ENCODE data around the gene PHF21B. TPM values are rescaled to one million over a fixed set of nuclear protein-coding genes. Genes with fewer than 3 reads are reported as not detected.

Gene PHF21B
- polyA plus RNA-seq, 4 donors = 0.09 to 0.16 TPM; not detected in 2

DNA sequence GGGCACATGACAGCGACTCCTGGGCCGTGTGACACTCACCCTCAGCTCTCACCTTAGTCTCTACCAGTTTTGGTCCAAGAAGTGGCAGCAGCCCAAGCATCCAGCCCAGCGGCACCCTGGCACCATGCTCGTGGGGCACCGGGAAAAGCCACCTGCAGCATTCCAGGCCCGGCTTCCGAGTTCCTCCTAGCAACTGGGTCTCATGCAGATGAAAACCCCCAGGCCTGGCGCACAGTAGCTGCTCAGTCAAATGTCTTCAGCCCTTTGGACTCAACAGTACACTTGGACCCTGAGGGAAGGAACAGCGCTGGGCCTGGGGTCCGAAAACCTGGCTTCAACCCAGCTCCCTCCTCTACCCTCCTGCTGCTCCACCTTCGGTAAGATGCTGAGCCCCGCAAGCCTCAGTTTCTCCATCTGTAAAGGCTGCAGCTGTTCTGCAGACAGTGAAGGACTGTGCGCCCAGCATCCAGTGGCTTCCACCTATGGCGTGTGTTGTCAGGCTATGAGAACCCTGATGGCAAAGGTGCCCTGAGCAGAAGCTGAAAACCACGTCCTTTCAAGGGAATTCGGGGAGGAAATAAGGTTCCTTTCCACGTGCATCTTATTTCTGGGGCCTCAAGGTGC lies 66.0 kb downstream of the PHF21B start:
- 79 to 87% (median 80%) methylated on average over 17 of the region's 17 CpGs for WGBS, 3 donors
- no peak for FAIRE-seq

DNA sequence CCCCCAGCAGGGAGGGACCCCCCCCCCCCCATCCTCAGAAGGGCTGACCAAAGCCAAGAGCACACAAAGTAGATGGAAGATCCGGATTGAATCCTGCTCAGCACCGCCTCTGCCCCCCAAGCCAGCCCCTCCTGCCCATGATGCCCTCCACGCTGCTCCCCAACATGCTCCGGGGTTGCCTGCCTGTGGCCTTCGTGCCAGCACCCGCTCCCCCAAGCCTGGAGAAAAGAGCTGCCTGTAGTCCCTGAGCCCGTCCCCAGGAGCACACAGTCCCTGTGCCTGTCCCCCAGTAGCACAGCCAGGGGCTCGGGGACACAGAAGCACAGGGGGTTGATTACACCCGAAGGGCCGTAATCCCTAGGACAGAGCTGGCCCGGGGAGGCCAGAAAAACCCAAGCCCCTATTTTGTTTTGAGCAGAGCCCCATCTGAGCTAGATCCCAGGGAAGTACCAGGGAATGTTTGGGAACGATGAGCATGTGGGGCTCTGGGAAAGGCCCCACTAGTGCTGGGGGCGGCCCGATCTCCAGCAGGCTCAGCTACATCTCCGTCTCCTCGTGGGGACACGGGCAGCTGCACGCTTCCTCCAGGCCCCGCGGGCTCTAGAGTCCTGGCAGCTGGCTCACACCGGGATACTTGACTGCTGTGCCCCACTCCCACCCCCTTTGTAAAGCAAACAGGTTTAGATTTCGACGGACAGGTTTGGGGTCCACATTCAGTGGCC lies 66.7 kb downstream of the PHF21B start:
- H3K36me3 ChIP-seq (ENCODE audit: control insufficient read depth in 3 of 3, insufficient read depth in 2 of 3, low read depth in 1 of 3, low read length in 3 of 3) = no peaks in the 10 kb centered on the region
- H3K27ac ChIP-seq (ENCODE audit: low read depth in 1 of 3, low read length in 2 of 3) = no peak overlapping the region
- H3K27me3 ChIP-seq (ENCODE audit: control insufficient read depth in 3 of 3, insufficient read depth in 3 of 3, low read length in 3 of 3) = no peaks in the 10 kb centered on the region
- DNase-seq = no peak
- no peaks in the 10 kb centered on the region for H3K9me3 ChIP-seq (ENCODE audit: control insufficient read depth in 2 of 2, insufficient read depth in 1 of 2, low read depth in 1 of 2, low read length in 1 of 2)
- no peaks in the 10 kb centered on the region for H3K4me1 ChIP-seq (ENCODE audit: control insufficient read depth in 3 of 3, insufficient read depth in 2 of 3, low read depth in 1 of 3, low read length in 2 of 3)
- 74 to 84% (median 78%) methylated on average over 21 to 23 of the region's 23 CpGs for WGBS, 3 donors
- no peak for FAIRE-seq
- no peak overlapping the region for H3K4me3 ChIP-seq (ENCODE audit: low read depth in 1 of 3, low read length in 3 of 3)

More for the DNA sequence above, 66.0 kb downstream of the PHF21B start:
- H3K4me1 ChIP-seq (ENCODE audit: control insufficient read depth in 3 of 3, insufficient read depth in 2 of 3, low read depth in 1 of 3, low read length in 2 of 3) = no peaks in the 10 kb centered on the region
- no peaks in the 10 kb centered on the region for H3K36me3 ChIP-seq (ENCODE audit: control insufficient read depth in 3 of 3, insufficient read depth in 2 of 3, low read depth in 1 of 3, low read length in 3 of 3)
- DNase-seq = no peak
- H3K27me3 ChIP-seq (ENCODE audit: control insufficient read depth in 3 of 3, insufficient read depth in 3 of 3, low read length in 3 of 3) = no peaks in the 10 kb centered on the region
- H3K27ac ChIP-seq (ENCODE audit: low read depth in 1 of 3, low read length in 2 of 3) = no peak overlapping the region
- H3K4me3 ChIP-seq (ENCODE audit: low read depth in 1 of 3, low read length in 3 of 3) = no peak overlapping the region
- no peaks in the 10 kb centered on the region for H3K9me3 ChIP-seq (ENCODE audit: control insufficient read depth in 2 of 2, insufficient read depth in 1 of 2, low read depth in 1 of 2, low read length in 1 of 2)

DNA sequence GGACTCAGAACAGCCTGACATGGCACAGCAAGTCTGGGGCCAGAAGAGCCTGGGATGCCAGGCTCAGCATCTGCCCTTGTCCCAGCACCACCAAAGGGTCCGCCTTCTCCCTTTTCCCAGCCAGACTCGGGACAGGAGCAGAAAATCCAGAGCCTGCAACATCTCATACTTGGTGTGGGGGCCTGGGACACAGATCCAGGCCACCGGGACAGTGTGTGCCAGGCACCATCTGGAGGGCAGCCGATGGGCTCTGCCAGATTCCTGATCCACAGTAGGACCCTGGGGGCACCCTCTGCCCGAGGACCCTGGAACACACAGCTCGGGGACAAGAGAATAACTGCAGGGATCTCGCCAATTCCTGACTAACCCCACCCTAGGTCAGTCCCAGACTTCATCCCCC lies 67.7 kb downstream of the PHF21B start:
- Histone ChIP-seq H3K4me3 (ENCODE audit: low read depth in 1 of 3, low read length in 3 of 3) (no peak overlapping the region), H3K36me3 (ENCODE audit: control insufficient read depth in 3 of 3, insufficient read depth in 2 of 3, low read depth in 1 of 3, low read length in 3 of 3) (no peaks in the 10 kb centered on the region), H3K27ac (ENCODE audit: low read depth in 1 of 3, low read length in 2 of 3) (no peak overlapping the region), H3K4me1 (ENCODE audit: control insufficient read depth in 3 of 3, insufficient read depth in 2 of 3, low read depth in 1 of 3, low read length in 2 of 3) (no peaks in the 10 kb centered on the region), H3K9me3 (ENCODE audit: control insufficient read depth in 2 of 2, insufficient read depth in 1 of 2, low read depth in 1 of 2, low read length in 1 of 2) (no peaks in the 10 kb centered on the region), H3K27me3 (ENCODE audit: control insufficient read depth in 3 of 3, insufficient read depth in 3 of 3, low read length in 3 of 3) (no peaks in the 10 kb centered on the region)
- FAIRE-seq (no peak), DNase-seq (no peak)
- 59 to 74% (median 64%) methylated on average over 7 of the region's 7 CpGs for WGBS, 3 donors

DNA sequence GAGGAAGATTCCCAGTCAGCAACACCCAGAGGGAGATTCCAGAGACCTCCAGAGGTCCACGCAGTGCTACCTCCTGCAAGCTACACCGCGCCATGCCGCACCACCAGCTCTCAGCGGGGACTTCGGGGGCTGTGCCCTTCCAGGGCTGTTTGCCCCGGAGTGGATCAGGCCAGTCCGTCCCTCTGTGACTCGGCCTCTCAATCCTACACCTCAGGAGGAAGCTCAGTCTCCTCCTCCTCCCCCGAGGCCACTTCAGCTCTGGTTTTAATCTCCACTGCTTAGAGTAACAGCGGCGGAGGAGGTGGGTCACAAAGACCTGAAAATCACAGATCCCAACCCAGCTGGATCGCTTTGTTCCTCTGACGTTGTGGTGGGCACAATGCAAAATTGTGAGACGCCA lies 68.6 kb downstream of the PHF21B start:
- no peaks in the 10 kb centered on the region for H3K4me1 ChIP-seq (ENCODE audit: control insufficient read depth in 3 of 3, insufficient read depth in 2 of 3, low read depth in 1 of 3, low read length in 2 of 3)
- no peak overlapping the region for H3K4me3 ChIP-seq (ENCODE audit: low read depth in 1 of 3, low read length in 3 of 3)
- FAIRE-seq (no peak), DNase-seq (no peak)
- no peaks in the 10 kb centered on the region for H3K36me3 ChIP-seq (ENCODE audit: control insufficient read depth in 3 of 3, insufficient read depth in 2 of 3, low read depth in 1 of 3, low read length in 3 of 3)
- 68 to 71% (median 68%) methylated on average over 15 of the region's 15 CpGs for WGBS, 3 donors
- H3K27ac ChIP-seq (ENCODE audit: low read depth in 1 of 3, low read length in 2 of 3) = no peak overlapping the region
- H3K27me3 ChIP-seq (ENCODE audit: control insufficient read depth in 3 of 3, insufficient read depth in 3 of 3, low read length in 3 of 3) = no peaks in the 10 kb centered on the region
- no peaks in the 10 kb centered on the region for H3K9me3 ChIP-seq (ENCODE audit: control insufficient read depth in 2 of 2, insufficient read depth in 1 of 2, low read depth in 1 of 2, low read length in 1 of 2)

DNA sequence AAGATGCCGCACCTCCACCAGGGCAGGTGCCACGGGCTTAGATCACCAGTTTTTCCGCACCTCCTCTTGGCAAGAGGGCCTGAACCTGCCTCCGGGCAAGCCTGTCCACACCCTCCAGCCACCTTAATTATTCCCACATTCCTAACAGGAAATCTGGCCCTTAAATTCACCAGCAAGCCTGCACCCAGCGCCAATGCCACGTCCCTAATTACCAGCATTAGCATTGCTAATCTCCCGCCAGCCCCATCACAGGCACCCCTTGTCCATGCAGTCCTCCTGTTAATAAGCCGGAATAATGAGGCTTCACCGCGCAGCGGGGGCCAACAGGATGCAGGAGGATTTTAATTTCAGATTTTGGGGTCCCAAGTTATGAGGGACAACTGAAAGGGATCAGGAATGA lies 69.7 kb downstream of the PHF21B start:
- FAIRE-seq = no peak
- Histone ChIP-seq H3K4me3 (ENCODE audit: low read depth in 1 of 3, low read length in 3 of 3) (no peak overlapping the region), H3K9me3 (ENCODE audit: control insufficient read depth in 2 of 2, insufficient read depth in 1 of 2, low read depth in 1 of 2, low read length in 1 of 2) (no peaks in the 10 kb centered on the region), H3K27ac (ENCODE audit: low read depth in 1 of 3, low read length in 2 of 3) (no peak overlapping the region), H3K36me3 (ENCODE audit: control insufficient read depth in 3 of 3, insufficient read depth in 2 of 3, low read depth in 1 of 3, low read length in 3 of 3) (no peaks in the 10 kb centered on the region), H3K4me1 (ENCODE audit: control insufficient read depth in 3 of 3, insufficient read depth in 2 of 3, low read depth in 1 of 3, low read length in 2 of 3) (no peaks in the 10 kb centered on the region), H3K27me3 (ENCODE audit: control insufficient read depth in 3 of 3, insufficient read depth in 3 of 3, low read length in 3 of 3) (no peaks in the 10 kb centered on the region)
- no peak for DNase-seq
- WGBS, 3 donors = 57 to 70% (median 60%) methylated on average over 11 of the region's 11 CpGs

DNA sequence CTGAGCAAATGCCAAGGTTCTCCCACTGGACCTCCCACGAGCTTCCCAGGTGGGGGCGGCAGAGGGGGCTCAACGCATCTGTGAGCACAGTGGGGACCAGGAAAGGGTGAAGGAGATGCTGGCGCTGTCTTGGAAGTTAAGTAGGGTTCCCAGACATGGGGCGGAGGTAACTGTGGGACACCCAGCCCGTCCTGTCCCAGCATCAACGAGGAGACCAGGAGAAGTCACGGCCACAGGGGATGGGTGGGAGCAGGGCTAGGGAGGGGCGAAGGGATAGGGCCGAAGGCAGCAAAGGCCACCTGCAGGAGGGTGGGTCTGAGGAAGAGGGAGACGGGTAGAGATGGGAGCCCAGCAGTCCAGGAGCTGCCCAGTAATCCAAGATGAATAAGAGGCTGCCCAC lies 70.4 kb downstream of the PHF21B start:
- Histone ChIP-seq H3K27me3 (ENCODE audit: control insufficient read depth in 3 of 3, insufficient read depth in 3 of 3, low read length in 3 of 3) (no peaks in the 10 kb centered on the region), H3K27ac (ENCODE audit: low read depth in 1 of 3, low read length in 2 of 3) (no peak overlapping the region), H3K36me3 (ENCODE audit: control insufficient read depth in 3 of 3, insufficient read depth in 2 of 3, low read depth in 1 of 3, low read length in 3 of 3) (no peaks in the 10 kb centered on the region), H3K9me3 (ENCODE audit: control insufficient read depth in 2 of 2, insufficient read depth in 1 of 2, low read depth in 1 of 2, low read length in 1 of 2) (no peaks in the 10 kb centered on the region), H3K4me1 (ENCODE audit: control insufficient read depth in 3 of 3, insufficient read depth in 2 of 3, low read depth in 1 of 3, low read length in 2 of 3) (no peaks in the 10 kb centered on the region), H3K4me3 (ENCODE audit: low read depth in 1 of 3, low read length in 3 of 3) (no peak overlapping the region)
- DNase-seq (no peak), FAIRE-seq (no peak)
- WGBS, 3 donors = 67 to 70% (median 69%) methylated on average over 10 to 11 of the region's 11 CpGs

DNA sequence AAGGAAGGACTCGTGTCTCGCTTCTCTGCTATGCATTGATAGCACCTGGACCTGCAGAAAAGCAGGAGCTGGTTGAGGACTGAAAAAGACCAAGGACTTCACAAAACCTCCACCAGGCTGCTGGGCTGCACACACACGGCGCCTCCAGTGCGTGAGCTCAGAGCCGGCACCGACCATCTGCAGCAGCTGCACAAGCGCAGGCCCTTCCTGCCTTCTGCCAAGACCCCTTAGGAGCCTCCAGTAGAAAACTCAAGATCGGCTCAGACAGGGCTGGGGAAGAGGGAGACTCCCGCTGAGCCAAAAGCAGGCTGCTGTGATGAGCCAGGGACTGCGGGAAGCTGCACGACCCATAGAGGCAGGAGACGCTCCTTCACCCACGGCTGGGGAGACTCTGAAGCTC lies 70.9 kb downstream of the PHF21B start:
- Histone ChIP-seq H3K4me1 (ENCODE audit: control insufficient read depth in 3 of 3, insufficient read depth in 2 of 3, low read depth in 1 of 3, low read length in 2 of 3) (no peaks in the 10 kb centered on the region), H3K4me3 (ENCODE audit: low read depth in 1 of 3, low read length in 3 of 3) (no peak overlapping the region), H3K36me3 (ENCODE audit: control insufficient read depth in 3 of 3, insufficient read depth in 2 of 3, low read depth in 1 of 3, low read length in 3 of 3) (no peaks in the 10 kb centered on the region), H3K9me3 (ENCODE audit: control insufficient read depth in 2 of 2, insufficient read depth in 1 of 2, low read depth in 1 of 2, low read length in 1 of 2) (no peaks in the 10 kb centered on the region), H3K27me3 (ENCODE audit: control insufficient read depth in 3 of 3, insufficient read depth in 3 of 3, low read length in 3 of 3) (no peaks in the 10 kb centered on the region), H3K27ac (ENCODE audit: low read depth in 1 of 3, low read length in 2 of 3) (no peak overlapping the region)
- 64 to 76% (median 73%) methylated on average over 14 of the region's 14 CpGs for WGBS, 3 donors
- DNase-seq = no peak
- no peak for FAIRE-seq

DNA sequence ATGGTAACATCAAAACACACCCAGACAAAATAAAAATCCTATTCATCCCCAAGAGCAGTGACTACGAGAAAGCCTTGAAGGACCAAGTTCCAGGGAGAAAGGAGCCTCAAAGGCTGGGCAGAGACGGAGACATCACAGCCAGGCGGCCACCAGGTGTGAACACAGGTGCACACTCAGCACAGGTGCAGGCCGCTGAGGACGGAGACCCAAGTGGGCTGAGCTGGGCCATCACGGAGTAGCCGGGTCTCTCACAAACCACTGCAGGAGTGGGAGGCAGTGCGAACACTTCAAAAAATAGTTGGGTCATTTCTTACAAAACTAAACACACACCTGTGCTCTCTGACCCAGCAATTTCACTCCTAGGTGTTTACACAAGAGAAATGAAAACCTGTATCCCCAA lies 72.6 kb downstream of the PHF21B start:
- FAIRE-seq = no peak
- H3K27me3 ChIP-seq (ENCODE audit: control insufficient read depth in 3 of 3, insufficient read depth in 3 of 3, low read length in 3 of 3) = no peaks in the 10 kb centered on the region
- no peak for DNase-seq
- H3K4me3 ChIP-seq (ENCODE audit: low read depth in 1 of 3, low read length in 3 of 3) = no peak overlapping the region
- H3K27ac ChIP-seq (ENCODE audit: low read depth in 1 of 3, low read length in 2 of 3) = no peak overlapping the region
- H3K9me3 ChIP-seq (ENCODE audit: control insufficient read depth in 2 of 2, insufficient read depth in 1 of 2, low read depth in 1 of 2, low read length in 1 of 2) = no peaks in the 10 kb centered on the region
- 73 to 84% (median 81%) methylated on average over 8 of the region's 8 CpGs for WGBS, 3 donors
- no peaks in the 10 kb centered on the region for H3K4me1 ChIP-seq (ENCODE audit: control insufficient read depth in 3 of 3, insufficient read depth in 2 of 3, low read depth in 1 of 3, low read length in 2 of 3)
- H3K36me3 ChIP-seq (ENCODE audit: control insufficient read depth in 3 of 3, insufficient read depth in 2 of 3, low read depth in 1 of 3, low read length in 3 of 3) = no peaks in the 10 kb centered on the region

DNA sequence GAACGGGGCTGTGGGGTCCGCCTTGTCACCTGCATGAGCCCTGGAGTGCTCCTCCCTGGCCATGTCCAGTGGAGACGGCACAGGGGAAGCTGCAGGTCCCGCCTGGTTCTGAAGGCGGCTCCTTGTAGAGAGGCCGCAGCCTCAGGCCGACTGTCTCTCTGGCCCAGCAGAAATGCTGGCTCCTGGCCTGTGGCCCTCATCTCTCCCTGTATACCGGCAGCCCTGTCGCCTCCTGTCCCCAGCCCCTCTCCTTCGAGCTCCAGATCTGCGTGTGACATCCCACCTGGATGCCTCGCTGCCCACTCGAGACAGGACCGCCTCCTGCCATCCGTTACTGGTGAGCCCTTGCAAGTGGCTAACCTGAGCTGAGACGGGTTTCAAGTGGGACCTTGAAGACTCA lies 73.6 kb downstream of the PHF21B start:
- H3K9me3 ChIP-seq (ENCODE audit: control insufficient read depth in 2 of 2, insufficient read depth in 1 of 2, low read depth in 1 of 2, low read length in 1 of 2) = no peaks in the 10 kb centered on the region
- WGBS, 3 donors = 84 to 89% (median 84%) methylated on average over 16 of the region's 16 CpGs
- no peaks in the 10 kb centered on the region for H3K27me3 ChIP-seq (ENCODE audit: control insufficient read depth in 3 of 3, insufficient read depth in 3 of 3, low read length in 3 of 3)
- no peak overlapping the region for H3K4me3 ChIP-seq (ENCODE audit: low read depth in 1 of 3, low read length in 3 of 3)
- DNase-seq (no peak), FAIRE-seq (no peak)
- no peaks in the 10 kb centered on the region for H3K36me3 ChIP-seq (ENCODE audit: control insufficient read depth in 3 of 3, insufficient read depth in 2 of 3, low read depth in 1 of 3, low read length in 3 of 3)
- no peak overlapping the region for H3K27ac ChIP-seq (ENCODE audit: low read depth in 1 of 3, low read length in 2 of 3)
- no peaks in the 10 kb centered on the region for H3K4me1 ChIP-seq (ENCODE audit: control insufficient read depth in 3 of 3, insufficient read depth in 2 of 3, low read depth in 1 of 3, low read length in 2 of 3)

All from small intestine (tissue), 7 donors.